Endothelial cell (in vitro differentiated cells): ENCODE measurements around the gene CSF1R. TPM values are rescaled to one million over a fixed set of nuclear protein-coding genes. Genes with fewer than 3 reads are reported as not detected.
A peak's percentile ranks its signal among the peaks of the same experiment; 100 is the strongest.

Source experiments
- DNase-seq: peaks from one replicate; pipeline ENCODE4 v3.0.0; 2021; ENCODE audit warnings: low spot score
- H3K27ac Mint-ChIP-seq: one replicate; pipeline ENCODE4 v1.8.0; 2021; ENCODE audit warnings: mixed read lengths, inconsistent platforms; ENCODE audit not compliant: unreplicated experiment
- H3K27me3 Mint-ChIP-seq: one replicate; pipeline ENCODE4 v1.8.0; 2021; ENCODE audit warnings: mild to moderate bottlenecking, moderate library complexity, mixed read lengths, inconsistent platforms; ENCODE audit not compliant: unreplicated experiment
- H3K36me3 Mint-ChIP-seq: one replicate; pipeline ENCODE4 v1.8.0; 2021; ENCODE audit warnings: mild to moderate bottlenecking, low read depth, mixed read lengths, inconsistent platforms; ENCODE audit not compliant: unreplicated experiment
- H3K4me1 Mint-ChIP-seq: one replicate; pipeline ENCODE4 v1.8.0; 2021; ENCODE audit warnings: mild to moderate bottlenecking, mixed read lengths, inconsistent platforms; ENCODE audit not compliant: unreplicated experiment
- H3K4me3 Mint-ChIP-seq: one replicate; pipeline ENCODE4 v1.8.0; 2021; ENCODE audit warnings: mild to moderate bottlenecking, mixed read lengths, inconsistent platforms; ENCODE audit not compliant: unreplicated experiment
- H3K9me3 Mint-ChIP-seq: one replicate; pipeline ENCODE4 v1.8.0; 2021; ENCODE audit warnings: mixed read lengths, inconsistent platforms; ENCODE audit not compliant: unreplicated experiment
- CTCF ChIP-seq: fragments of 200-600 bp; sonication (generic); IDR thresholded peaks from one replicate; pipeline ENCODE4 v1.5.0; 2021; ENCODE audit warnings: antibody characterized with exemption; ENCODE audit not compliant: unreplicated experiment
- total RNA-seq: library from RNA; stranded (reverse); fragmentation: NEBNext Ultra II Directional; extraction: Animal tissue kit (Norgen Biotek cat#: 25700); gene quantifications from one replicate; pipeline ENCODE4 v1.2.1, GENCODE V29; 2021; ENCODE audit not compliant: unreplicated experiment

Gene CSF1R
- total RNA-seq, 1 donor from 2014 or later, result 2.7 TPM

- Mint-ChIP-seq H3K9me3 (no peaks in the 10 kb centered on the region), H3K36me3 (peaks cover 5% of the 10 kb centered on the region), H3K4me1 (peaks cover 10% of the 10 kb centered on the region), H3K27me3 (peaks cover 12% of the 10 kb centered on the region), H3K27ac (no peak overlapping the region), H3K4me3 (no peak overlapping the region)
- DNase-seq, result no peak
- no peak for TF ChIP-seq CTCF
These were observed 31.7 kb upstream of the CSF1R start for GRCh38 chr5:150117945-150118560.

DNA sequence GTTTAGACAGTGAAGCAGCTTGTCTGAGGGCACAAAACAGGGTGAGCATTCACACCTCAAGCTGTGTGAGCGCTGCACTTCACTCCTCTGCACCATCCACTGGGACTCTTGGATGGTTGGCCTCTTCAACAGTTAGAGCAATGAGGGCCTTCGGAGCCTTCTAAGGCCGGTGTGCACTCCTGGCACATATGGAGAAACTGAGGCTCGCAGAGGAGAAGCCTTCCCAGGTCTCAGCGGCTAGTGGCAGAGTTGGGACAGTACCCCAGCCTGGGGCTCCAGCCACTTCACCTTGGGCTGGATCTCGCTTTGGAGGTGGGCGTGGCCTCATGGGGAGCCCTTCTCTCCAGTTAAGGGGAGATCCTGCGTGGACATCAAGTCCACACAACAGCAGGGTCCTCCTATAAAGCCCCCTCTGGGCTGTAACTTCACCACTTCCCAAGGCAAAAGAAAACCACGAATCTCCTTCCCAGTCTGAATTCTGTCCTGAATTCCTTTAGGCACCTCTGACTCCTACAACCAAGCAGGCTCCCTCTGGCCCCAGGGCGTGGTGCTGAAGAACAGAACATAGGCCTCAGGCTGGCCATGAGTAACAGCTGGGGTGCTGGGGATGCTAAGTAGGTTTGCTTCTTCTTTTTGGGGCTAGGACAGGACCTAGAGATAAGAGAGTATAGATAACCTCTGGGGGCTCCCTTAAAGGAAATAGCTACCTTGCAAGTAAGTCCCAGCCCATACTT lies 30.5 kb upstream of the CSF1R start:
- Mint-ChIP-seq H3K27ac (no peak overlapping the region), H3K4me1 (peaks cover 20% of the 10 kb centered on the region), H3K9me3 (no peaks in the 10 kb centered on the region), H3K36me3 (peaks cover 5% of the 10 kb centered on the region), H3K27me3 (peaks cover 12% of the 10 kb centered on the region), H3K4me3 (no peak overlapping the region)
- DNase-seq, result peak; percentile 2
- TF ChIP-seq CTCF, result no peak

GRCh38 chr5:150114773-150115408 lies 28.5 kb upstream of the CSF1R start:
- DNase-seq, result no peak
- TF ChIP-seq CTCF, result no peak
- no peak overlapping the region for H3K27ac Mint-ChIP-seq
- no peaks in the 10 kb centered on the region for H3K9me3 Mint-ChIP-seq
- H3K4me3 Mint-ChIP-seq, result no peak overlapping the region
- peaks cover 29% of the 10 kb centered on the region for H3K4me1 Mint-ChIP-seq
- H3K36me3 Mint-ChIP-seq, result peaks cover 5% of the 10 kb centered on the region
- peaks cover 11% of the 10 kb centered on the region for H3K27me3 Mint-ChIP-seq

GRCh38 chr5:150114102-150114641 lies 27.8 kb upstream of the CSF1R start:
- H3K4me3 Mint-ChIP-seq, result no peak overlapping the region
- peaks cover 3% of the 10 kb centered on the region for H3K36me3 Mint-ChIP-seq
- H3K27ac Mint-ChIP-seq, result no peak overlapping the region
- no peak for DNase-seq
- H3K27me3 Mint-ChIP-seq, result peaks cover 9% of the 10 kb centered on the region
- H3K9me3 Mint-ChIP-seq, result no peaks in the 10 kb centered on the region
- peak; percentile 34 for TF ChIP-seq CTCF
- peaks cover 32% of the 10 kb centered on the region for H3K4me1 Mint-ChIP-seq
